Uterus (tissue), 2 donors: ENCODE measurements around the gene PLD5.

Experiments used
- CTCF ChIP-seq, 4 experiments: fragments of 200-600 bp in 2 of 4; fragments of 450-650 bp in 2 of 4; sonication (generic) in 2 of 4; IDR thresholded peaks; one replicate each; pipeline ENCODE4 v1.5.1; 2016 to 2019; ENCODE audit warnings: antibody characterized with exemption in 4 of 4, mild to moderate bottlenecking in 2 of 4, moderate library complexity in 1 of 4
- POLR2A ChIP-seq, 2 donors: fragments of 450-650 bp; IDR thresholded peaks; one replicate each; pipeline ENCODE4 v1.6.1; 2016; ENCODE audit warnings: antibody characterized with exemption in 2 of 2, mild to moderate bottlenecking in 1 of 2, moderate library complexity in 1 of 2

- TF ChIP-seq POLR2A (IDR thresholded peaks at IDR 0.05) (no peak), CTCF (IDR thresholded peaks at IDR 0.05) (no peak)
Observed at GRCh38 chr1:242140836-242141235, 383.7 kb downstream of the PLD5 start.
